Erythroblast (primary cell): ENCODE data around the gene UCKL1.
"Not testable (repeated sequence)": the region's sequence is repeated elsewhere in the genome, so short reads cannot be mapped to it uniquely, and the experiment has no call there.

Experiments used
- DNase-seq, 2 experiments: peaks; one replicate each; lab custom pipeline; 2025; lab: John Stamatoyannopoulos, UW
- GATA1 ChIP-seq: IDR thresholded peaks from 2 replicates; pipeline ENCODE4 v1.6.1; 2011; ENCODE audit warnings: low read depth, mild to moderate bottlenecking, control low read depth, low read length, moderate library complexity
- POLR2A ChIP-seq: IDR thresholded peaks from 2 replicates; pipeline ENCODE4 v1.6.1; 2011; ENCODE audit warnings: mild to moderate bottlenecking, low read length

Gene UCKL1

GRCh38 chr20:63968136-63968927 lies 12.1 kb upstream of the UCKL1 start:
- no peak for TF ChIP-seq GATA1
- no peak for TF ChIP-seq POLR2A
- no peak for DNase-seq

GRCh38 chr20:63967330-63968135 lies 11.3 kb upstream of the UCKL1 start:
- no peak for TF ChIP-seq POLR2A

GRCh38 chr20:63966944-63967322 lies 10.7 kb upstream of the UCKL1 start:
- TF ChIP-seq GATA1 (no peak), POLR2A (no peak)
- no peak for DNase-seq

More at GRCh38 chr20:63967330-63968135, 11.3 kb upstream of the UCKL1 start:
- no peak for DNase-seq

GRCh38 chr20:63966172-63966943 lies 10.1 kb upstream of the UCKL1 start:
- TF ChIP-seq GATA1, result no peak
- TF ChIP-seq POLR2A, result no peak
- DNase-seq, result no peak

- no peak for TF ChIP-seq POLR2A
- DNase-seq, result no peak
Observed at GRCh38 chr20:63964412-63964811, 8.2 kb upstream of the UCKL1 start.

- TF ChIP-seq POLR2A (no peak), GATA1 (no peak)
- no peak for DNase-seq
Observed at GRCh38 chr20:63963784-63964301, 7.6 kb upstream of the UCKL1 start.

GRCh38 chr20:63963348-63963741 lies 7.1 kb upstream of the UCKL1 start:
- DNase-seq, result no peak
- TF ChIP-seq GATA1, result no peak
- TF ChIP-seq POLR2A, result no peak

- no peak for TF ChIP-seq GATA1
- TF ChIP-seq POLR2A, result no peak
- DNase-seq, result no peak
Observed at GRCh38 chr20:63962426-63963347, 6.5 kb upstream of the UCKL1 start.

GRCh38 chr20:63961664-63962425 lies 5.6 kb upstream of the UCKL1 start:
- no peak for DNase-seq
- TF ChIP-seq GATA1 (no peak), POLR2A (no peak)

GRCh38 chr20:63960654-63961621 lies 4.7 kb upstream of the UCKL1 start:
- not testable (repeated sequence) for DNase-seq

GRCh38 chr20:63959699-63960075 lies 3.5 kb upstream of the UCKL1 start:
- TF ChIP-seq POLR2A (no peak), GATA1 (no peak)
- DNase-seq, result no peak
